HG03469 (cell line): ENCODE data around the gene TIAM2.

Experiments used
- ATAC-seq: cut with Tn5 transposase; IDR thresholded peaks from one replicate; pipeline ENCODE4 v1.9.1; 2021; ENCODE audit warnings: mild to moderate bottlenecking, moderate library complexity, moderate number of reproducible peaks; ENCODE audit not compliant: unreplicated experiment

TIAM2 gene

DNA sequence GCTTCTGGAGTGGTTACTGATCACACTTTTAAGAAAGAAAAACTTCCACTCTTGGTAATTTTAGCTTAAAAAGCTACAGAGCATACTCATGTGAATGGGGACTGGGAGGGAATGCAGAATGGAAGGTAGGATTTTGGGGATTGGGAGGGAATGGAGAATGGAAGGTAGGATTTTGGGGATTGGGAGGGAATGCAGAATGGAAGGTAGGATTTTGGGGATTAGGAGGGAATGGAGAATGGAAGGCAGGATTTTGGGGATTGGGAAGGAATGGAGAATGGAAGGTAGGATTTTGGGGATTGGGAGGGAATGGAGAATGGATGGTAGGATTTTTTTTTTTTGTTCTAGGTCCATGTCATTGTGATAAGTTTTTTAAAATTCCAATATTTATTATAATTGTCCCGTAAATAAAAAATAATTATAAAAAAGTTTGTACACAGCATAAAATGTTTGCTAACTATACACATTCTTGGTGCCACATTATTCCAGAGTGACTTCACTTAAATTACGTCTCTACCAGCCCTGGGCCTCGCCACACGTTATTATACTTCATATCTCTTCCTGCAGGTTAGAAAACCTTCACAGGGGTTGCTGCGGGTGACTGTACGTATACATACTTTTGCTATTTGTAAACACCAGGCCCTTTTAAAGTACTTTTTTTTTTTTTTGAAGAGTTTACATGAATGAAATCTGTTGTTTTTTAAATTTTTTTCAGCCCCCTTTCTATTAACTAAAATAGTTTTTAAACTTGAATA is 127.3 kb downstream of the TIAM2 start:
- ATAC-seq: no peak

- ATAC-seq: no peak
Observed at GRCh38 chr6:155123520-155123919, 128.4 kb downstream of the TIAM2 start.

- ATAC-seq: no peak
Observed at GRCh38 chr6:155125906-155126305, 130.8 kb downstream of the TIAM2 start.

- no peak for ATAC-seq
Observed at GRCh38 chr6:155126727-155127439, 131.8 kb downstream of the TIAM2 start.

- ATAC-seq: no peak
Observed at GRCh38 chr6:155128977-155129376, 133.9 kb downstream of the TIAM2 start.

- no peak for ATAC-seq
Observed at GRCh38 chr6:155129744-155130143, 134.6 kb downstream of the TIAM2 start.

GRCh38 chr6:155130161-155130853 is 135.2 kb downstream of the TIAM2 start:
- ATAC-seq: no peak

DNA sequence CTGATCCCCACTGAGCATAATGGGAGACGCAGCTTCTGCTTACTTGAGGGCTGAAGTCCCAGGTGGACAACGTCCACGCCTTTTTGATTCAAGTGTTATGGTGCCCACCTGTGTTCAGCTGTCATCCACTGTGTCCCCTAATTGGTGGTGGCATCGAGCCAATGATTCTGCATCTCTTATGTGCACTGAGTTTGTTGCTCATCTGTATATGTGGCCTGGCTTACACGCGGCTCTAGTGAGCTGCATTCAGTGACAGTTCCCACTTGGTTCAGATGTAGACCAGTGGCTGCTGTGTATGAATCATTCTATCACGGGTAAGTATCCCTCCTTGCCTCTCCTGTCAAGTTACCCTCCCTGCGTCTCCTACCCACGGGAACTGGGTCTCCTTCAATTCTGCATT is 137.5 kb downstream of the TIAM2 start:
- no peak for ATAC-seq

DNA sequence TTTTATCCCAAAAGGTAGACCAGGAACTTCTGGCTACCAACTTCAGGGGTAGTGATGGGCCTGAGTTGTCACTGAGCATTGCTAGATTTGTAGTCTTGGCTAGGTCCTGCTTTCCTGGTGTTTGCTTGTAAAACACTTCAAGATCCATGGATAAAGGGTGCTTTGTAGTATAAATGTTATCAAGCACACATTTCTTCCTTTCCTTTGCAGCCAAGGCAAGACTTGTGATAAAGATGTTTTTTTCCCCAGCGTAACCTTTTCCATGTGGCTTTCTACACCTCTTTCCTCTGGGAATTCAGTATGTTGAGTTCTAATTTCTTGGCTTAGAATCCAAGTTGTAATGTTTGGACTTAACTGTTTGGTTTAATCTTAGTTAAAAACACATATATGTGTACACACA is 145.9 kb downstream of the TIAM2 start:
- no peak for ATAC-seq

DNA sequence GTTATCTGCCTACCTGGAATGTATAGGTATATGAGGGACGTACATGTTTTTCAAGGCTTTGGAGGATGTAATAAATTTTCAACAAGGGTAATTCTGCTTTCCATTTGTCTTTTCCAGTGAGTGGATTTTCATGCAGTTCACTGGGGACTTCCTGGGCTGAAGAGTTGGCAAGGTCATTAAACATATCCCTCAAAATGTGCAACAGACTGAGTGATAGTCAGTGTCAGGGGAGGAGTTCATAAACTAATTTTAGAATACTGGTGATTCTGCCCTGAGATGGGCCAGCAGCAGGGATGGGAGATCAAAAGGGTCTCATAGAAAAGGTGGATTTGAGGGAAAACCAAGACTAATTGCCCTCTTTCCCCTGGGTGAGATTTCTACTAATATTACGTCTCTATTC is 146.4 kb downstream of the TIAM2 start:
- no peak for ATAC-seq

- no peak for ATAC-seq
Observed at GRCh38 chr6:155142168-155143028, 147.3 kb downstream of the TIAM2 start.

DNA sequence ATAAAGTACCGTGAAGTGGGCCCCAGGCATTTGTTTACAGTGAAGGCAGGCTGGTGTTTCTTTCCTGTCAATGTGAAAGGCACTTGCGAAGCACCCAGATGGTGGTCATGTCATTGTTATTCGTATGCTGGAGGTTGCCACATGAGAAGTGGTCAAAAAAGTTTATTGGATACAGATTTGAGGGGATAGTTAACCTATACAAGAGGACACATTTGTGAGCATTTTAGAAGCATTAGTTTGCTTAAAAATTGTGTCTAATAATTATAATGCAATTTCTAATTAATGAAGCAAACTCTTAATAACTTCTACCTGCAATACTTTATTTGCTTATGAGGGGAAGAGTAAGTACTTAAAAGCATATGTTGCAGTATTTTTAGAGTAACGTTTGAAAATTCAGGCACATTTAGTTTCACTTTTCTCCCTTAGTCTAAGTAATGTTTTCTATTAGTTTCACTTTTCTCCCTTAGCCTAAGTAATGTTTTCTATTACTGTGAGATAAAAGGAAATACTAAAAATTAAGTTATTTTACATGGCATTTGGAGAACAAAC is 148.0 kb downstream of the TIAM2 start:
- no peak for ATAC-seq

- ATAC-seq: no peak
Observed at GRCh38 chr6:155143578-155144106, 148.5 kb downstream of the TIAM2 start.

GRCh38 chr6:155146205-155146604 is 151.1 kb downstream of the TIAM2 start:
- no peak for ATAC-seq

DNA sequence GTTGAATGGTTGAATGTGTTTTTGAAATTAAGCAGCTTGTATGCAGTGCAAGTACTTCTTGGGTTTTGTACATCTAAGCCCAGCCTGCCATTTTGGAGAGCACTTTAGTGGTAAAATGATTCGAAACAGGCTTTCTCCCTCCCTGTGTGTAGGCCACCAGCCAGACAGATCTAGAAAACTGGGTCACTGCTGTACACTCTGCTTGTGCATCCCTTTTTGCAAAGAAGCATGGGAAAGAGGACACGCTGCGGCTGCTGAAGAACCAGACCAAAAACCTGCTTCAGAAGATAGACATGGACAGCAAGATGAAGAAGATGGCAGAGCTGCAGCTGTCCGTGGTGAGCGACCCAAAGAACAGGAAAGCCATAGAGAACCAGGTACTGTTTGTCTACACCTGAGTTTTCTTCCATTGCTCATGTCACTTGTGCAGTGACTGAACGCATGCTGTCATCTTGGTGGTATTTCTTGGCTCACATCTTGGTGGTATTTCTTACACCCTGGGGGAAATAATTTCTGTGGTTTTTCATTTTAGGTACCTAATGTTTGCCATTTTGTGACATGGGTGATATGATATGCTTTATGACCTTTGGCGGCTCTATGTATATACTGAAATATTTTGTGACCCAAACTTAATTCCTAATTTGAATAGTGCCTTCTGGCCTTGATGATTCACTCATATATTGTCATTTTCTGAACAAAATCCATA is 153.0 kb downstream of the TIAM2 start:
- no peak for ATAC-seq

- ATAC-seq: no peak
Observed at GRCh38 chr6:155150967-155151671, 156.0 kb downstream of the TIAM2 start.

DNA sequence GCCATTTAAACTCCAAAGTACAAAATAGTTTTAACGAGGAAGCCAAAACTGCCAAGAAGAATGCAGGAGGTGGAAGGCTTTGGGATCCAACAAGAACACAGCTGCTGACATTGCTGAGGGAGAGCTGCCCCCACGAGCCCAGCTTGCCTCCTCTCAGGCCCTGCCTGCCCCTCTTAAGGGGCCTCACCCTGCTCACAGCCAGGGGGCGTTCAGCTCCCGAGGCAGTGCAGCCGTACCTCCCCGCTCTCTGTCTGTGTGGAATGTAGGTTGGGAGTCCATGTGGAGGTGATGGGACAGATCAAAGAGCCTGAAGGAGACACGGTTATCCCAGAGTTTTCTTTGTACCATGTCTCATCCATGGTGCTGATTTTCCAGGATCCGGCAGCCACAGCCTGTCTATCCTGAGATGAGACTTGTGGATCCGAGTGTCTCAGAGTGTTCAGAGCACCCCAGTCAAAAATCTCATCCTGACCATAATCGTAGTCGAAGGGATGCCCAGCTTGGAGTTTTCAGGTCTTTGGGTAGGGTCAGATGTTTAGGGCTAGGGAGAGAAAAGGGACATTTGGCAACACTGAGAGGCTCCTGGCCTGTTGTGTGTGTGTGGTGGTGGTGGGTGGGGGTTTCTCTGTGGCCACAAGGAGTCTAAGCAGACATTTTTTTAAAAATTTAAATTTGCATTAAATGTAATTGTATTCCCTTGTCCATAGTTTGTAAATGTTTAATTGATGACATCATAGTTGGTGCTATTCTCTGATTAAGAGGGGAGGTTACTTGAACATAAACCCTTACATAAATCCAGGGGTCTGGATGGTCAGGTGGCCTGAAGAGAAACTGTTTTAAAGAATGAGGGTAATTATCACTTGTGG is 157.3 kb downstream of the TIAM2 start:
- no peak for ATAC-seq

GRCh38 chr6:155154158-155154830 is 159.2 kb downstream of the TIAM2 start:
- no peak for ATAC-seq
